Measurements from ENCODE around the gene LGALS16.
"Not testable (repeated sequence)": the region's sequence is repeated elsewhere in the genome, so short reads cannot be mapped to it uniquely, and the experiment has no call there.

DNA sequence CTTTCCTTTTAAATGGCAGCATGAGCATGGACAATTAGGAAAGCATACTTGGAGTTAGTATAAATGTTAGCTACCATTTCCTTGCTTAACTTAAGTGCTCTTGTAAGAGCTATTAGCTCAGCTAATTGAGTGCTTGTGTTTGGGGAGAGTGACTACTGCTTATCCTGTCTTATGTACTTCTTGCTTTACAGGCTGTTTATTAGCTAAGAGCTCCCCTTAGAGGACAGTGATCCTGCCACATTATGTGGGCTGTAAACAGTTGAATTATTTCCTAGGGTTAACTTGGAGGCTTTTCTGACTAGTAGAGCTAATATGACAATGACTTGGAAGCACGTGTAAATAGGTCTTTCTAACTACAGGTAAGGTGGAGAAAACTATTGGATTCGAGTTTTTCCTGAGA lies 28.1 kb upstream of the LGALS16 start:
- TF ChIP-seq, protein P1, sequence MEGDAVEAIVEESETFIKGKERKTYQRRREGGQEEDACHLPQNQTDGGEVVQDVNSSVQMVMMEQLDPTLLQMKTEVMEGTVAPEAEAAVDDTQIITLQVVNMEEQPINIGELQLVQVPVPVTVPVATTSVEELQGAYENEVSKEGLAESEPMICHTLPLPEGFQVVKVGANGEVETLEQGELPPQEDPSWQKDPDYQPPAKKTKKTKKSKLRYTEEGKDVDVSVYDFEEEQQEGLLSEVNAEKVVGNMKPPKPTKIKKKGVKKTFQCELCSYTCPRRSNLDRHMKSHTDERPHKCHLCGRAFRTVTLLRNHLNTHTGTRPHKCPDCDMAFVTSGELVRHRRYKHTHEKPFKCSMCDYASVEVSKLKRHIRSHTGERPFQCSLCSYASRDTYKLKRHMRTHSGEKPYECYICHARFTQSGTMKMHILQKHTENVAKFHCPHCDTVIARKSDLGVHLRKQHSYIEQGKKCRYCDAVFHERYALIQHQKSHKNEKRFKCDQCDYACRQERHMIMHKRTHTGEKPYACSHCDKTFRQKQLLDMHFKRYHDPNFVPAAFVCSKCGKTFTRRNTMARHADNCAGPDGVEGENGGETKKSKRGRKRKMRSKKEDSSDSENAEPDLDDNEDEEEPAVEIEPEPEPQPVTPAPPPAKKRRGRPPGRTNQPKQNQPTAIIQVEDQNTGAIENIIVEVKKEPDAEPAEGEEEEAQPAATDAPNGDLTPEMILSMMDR (IDR thresholded peaks at IDR 0.05 in 2 of 3, conservative IDR thresholded peaks at IDR 0.05 in 1 of 3; ENCODE audit: borderline replicate concordance in 1 of 3, insufficient read depth in 1 of 3, low read depth in 2 of 3, low read length in 2 of 3), result 0 out of 6 replicates have a peak, but pooled peaks of 1 of the 3 experiments have one; percentile 4
- TF ChIP-seq RAD21 (IDR thresholded peaks at IDR 0.05; ENCODE audit: low read depth), result peak; percentile 44; the same call in 1 of the 2 replicates
- TF ChIP-seq, protein P2, sequence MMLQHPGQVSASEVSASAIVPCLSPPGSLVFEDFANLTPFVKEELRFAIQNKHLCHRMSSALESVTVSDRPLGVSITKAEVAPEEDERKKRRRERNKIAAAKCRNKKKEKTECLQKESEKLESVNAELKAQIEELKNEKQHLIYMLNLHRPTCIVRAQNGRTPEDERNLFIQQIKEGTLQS (IDR thresholded peaks at IDR 0.05), result not testable (repeated sequence)
- not testable (repeated sequence) for TF ChIP-seq SP1 (IDR thresholded peaks at IDR 0.05; ENCODE audit: low read depth); EZH2phosphoT487 (IDR thresholded peaks at IDR 0.05; ENCODE audit: borderline replicate concordance); POLR2AphosphoS5 (IDR thresholded peaks at IDR 0.05; ENCODE audit: low read depth, low read length)

Data from HCT116 (cell line).